Activated naive CD8-positive, alpha-beta T cell treated with anti-CD3 and anti-CD28 coated beads, Interleukin-2, amount 50 U/mL, for 16 hours (primary cell): ENCODE results near the gene RIOK2.
"Not testable (repeated sequence)": the region's sequence is repeated elsewhere in the genome, so short reads cannot be mapped to it uniquely, and the experiment has no call there.

Experiments
- DNase-seq: peaks from one replicate; pipeline ENCODE4 v3.0.0-alpha.2; 2020; ENCODE audit warnings: low read depth, low spot score

Gene RIOK2

DNA sequence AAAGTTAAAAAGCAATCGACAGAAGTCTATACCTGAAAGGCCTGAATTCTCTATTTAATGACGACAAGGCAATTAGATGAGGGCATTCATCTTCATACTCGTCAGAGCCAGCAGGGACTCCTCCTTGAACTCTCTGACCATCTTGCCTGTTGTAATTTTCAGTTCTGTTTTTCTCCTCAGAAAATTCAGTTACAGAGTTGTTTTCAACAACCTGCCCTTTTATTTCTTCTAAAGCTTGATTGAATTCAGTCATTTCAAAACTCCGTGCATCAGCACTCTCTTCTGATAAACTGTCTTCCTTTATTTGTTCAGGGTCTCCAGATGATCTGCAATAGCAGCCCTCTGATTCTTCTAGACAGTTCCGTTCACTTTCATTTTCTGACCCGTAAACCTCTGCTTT is 15.6 kb downstream of the RIOK2 start:
- no peak for DNase-seq

DNA sequence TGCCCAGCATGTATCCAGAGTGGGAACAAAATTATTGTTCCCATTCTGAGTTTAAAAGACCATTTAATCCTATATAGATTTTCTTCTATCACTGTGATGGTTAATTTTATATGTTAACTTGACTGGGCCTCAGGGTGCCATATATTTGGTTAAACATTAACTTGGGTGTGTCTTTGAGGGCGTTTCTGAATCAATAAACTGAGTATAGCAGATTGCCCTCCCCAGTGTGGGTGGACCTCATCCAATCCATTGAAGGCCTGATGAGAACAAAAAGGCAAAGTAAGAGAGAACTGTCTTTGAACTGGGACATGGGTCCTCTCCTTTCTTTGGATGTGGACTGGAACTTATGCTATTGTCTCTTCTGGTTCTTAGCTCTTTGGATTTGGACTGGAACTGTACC is 17.3 kb downstream of the RIOK2 start:
- DNase-seq, result no peak

DNA sequence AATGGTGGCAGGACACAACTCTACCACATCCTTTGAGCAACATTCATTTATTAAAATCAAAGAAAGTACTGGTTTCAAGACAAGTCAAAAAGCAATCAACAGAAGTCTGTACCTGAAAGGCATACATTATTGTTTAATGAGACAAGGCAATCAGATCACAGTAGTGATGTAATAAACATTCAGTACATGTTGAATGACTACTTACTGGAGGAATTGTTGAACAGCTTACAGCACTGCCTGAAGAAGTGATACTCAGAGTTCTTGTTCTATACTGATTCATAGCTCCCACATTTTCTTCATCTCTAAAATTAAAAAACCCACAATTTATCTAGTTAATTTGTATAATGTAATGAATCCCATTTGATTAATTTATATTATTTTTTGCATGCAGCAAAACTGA is 18.2 kb downstream of the RIOK2 start:
- no peak for DNase-seq

DNA sequence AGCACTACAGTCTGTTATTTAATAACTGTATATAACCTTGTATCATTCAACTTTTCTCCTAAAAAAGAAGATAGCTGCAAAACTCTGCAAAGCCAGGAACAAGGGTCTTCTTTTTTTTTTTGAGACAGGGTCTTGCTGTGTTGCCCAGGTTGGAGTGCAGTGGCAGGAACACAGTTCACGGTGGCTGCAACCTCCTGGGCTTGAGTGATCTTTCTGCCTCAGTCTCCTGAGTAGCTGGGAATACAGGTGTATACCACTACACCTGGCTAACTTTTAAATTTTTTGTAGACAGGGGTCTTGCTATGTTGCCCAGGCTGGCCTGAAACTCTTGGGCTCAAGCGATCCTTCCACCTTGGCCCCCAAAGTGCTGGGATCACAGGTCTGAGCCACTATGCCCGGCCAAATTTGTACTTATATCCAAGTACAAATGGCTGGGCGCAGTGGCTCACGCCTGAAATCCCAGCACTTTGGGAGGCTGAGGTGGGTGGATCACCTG is 19.2 kb downstream of the RIOK2 start:
- DNase-seq, result no peak

DNA sequence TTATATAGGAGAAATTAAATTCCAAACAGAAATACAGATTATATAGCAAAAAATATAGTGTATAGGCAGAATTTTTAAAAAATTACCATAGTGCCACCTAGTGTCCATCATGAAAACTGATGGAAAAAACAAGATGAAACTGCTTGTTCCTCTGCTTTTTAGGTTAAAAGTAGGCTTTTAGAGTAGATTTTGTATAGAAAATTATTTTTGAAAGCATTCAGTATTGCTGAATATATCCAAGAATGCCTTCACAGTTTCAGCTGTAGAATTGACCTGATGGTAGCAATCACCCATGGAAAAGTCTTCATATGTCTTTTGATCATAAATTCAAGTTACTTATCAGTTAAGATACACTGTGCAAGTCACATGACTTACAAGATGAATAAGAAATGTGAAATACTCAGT is 19.7 kb downstream of the RIOK2 start:
- no peak for DNase-seq

DNA sequence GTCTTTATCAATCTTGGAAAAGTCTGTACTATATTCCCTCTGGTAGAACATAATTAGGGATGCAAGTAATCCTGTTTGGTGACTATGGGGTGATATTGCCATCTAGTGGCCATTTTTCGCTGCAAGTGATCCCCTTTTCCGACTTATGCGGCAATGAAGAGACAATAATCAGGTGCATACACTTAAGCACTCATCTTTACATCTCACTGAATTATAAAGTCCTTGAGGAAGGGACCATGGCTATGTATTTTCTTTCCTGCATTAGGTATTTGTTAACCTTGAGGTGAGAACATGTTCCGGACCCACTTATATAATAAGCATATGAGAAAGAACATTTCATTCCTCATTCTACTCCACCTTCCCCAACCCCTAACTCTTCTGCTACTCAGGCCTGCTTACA is 21.0 kb downstream of the RIOK2 start:
- DNase-seq, result no peak

DNA sequence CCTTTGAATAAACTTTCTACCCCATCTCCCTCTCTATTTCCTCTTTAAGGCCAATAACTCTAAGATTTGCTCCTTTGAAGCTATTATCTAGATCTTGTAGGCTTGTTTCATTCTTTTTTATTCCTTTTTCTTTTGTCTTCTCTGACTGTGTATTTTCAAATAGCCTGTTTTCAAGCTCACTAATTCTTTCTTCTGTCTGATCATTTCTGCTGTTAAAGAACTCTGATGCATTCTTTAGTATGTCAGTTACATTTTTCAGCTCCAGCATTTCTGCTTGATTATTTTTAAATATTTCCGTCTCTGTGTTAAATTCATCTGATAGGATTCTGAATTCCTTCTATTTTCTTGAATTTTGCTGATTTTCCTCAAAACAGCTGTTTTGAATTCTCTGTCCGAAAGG is 25.4 kb downstream of the RIOK2 start:
- no peak for DNase-seq

DNA sequence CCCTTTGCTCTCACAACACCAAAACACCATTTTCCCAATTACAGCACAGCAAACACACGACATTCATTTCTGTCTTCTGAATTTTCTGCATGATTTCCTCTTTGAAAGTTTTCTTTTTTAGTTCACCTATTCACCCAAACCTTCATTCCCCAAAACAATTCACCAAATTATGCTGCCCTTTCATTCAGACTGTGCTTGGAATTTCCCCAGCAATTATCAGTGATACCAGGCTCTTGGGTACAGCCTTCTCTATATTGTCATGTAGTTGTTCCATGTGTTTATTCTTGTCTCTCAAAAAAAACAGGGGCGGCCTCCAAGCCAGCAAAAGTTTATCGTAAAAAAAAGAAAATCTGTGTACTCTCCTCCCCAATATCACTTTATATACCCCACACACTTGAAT is 31.7 kb downstream of the RIOK2 start:
- DNase-seq, result no peak

DNA sequence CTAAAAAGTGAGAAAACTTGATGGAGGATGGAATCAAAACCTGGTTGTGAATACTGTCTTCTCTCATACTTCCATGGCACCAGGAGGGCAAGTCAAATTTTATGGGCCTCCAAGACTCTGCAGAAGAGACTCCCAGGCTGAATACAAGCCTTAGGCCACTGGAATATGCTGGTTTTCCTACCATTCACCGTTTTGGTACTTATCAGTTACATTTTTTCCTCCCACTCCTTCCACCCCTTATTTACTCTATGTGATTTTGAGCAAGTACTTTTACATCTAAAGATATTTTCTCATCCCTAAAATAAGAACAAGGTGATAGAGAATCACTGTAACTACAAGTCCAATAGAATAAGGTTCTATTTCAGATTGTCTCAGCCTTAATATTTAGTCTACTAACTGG is 32.6 kb downstream of the RIOK2 start:
- no peak for DNase-seq

DNA sequence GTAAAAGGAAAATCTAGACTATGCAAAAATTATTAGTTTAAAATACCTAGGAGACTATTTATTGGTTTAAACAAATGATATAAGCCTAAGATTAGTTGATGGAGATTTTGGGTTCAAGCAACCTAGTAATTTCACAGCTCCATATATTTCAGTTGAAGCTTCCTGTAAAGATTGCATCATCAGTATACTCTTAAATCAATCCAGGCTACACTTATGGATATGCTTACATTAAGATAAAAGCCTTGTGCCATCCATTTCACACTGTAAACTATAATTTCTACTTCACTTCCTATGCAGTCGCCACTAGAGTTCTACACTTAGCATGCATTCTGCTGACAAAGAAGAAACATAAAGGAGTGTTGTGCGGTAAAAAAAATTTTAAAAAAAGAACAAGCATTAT is 33.3 kb downstream of the RIOK2 start:
- DNase-seq, result no peak

DNA sequence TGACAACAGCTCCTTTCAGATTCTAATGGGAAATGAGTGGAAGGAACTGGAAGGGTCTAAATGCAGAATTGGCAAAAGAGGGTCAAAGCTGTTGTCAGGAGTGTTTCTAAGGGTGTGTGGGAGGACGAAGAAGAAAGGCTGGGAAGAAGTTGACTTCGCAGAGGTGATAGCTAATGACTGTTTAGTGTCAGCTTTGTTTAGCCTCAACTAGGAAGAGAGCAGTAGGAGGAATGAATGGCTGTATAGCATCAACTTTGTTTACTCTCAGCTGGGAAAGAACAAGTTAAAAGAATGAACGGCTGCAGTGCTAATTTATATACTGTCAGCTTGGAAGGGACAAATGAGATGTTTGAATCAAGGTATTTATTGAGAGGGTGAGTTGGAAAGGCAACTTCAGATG is 34.8 kb downstream of the RIOK2 start:
- DNase-seq, result no peak

DNA sequence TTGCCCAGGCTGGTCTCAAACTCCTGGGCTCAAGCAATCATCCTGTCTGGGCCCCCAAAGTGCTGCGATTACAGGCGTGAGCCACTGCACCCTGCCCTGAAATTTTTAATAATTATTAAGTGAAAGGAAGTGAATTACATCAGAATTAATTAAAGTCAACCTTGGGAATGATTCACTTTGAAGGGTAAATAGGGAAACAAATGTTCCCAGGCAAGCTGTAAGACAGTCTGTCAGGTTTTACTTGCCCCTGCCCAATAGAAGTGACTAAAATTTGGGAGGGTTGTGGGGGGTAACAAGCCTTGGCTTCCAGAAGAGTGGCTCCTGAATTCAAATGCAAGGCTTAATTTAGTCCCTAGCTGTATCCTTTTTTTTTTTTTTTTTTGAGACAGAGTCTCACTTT is 39.3 kb downstream of the RIOK2 start:
- DNase-seq, result no peak

DNA sequence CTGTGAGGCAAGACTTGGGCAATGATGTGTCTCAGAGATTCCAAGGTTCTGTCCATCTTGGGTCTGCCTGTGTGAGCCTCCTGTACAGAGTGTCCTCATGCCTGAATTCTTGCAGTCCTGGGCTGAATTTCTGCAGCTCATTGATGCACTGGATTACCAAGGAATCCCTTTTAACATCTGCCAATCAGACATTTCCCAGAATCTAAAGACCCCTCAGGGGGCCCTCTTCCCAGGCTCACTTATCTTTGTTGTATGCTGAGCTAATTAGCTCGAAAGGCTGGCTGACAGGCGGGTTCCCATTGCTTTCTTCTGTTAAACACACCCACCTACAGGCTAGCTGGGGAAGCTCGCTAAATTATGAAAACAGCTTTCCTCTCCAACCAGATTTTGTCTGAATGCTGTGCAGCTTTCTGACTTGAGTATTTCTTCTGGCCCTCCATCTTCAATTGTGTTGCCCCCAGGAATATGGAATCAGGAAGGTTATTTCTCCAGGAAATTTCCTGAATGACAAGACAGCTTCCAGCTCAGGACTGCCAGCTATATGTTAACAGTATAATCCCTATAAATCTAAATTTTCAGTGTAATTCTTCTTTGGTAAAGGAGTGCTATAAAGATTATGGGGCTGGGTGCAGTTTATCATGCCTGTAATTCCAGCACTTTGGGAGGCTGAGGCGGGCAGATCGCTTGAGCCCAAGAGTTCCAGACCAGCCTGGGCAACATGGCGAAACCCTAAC is 40.4 kb downstream of the RIOK2 start, which contains the start of gene LIX1:
LIX1 (minus strand) TSS at position 91 of the 734 bp plus-strand sequence; CDS start at position 56, 35 bp downstream.
- DNase-seq, result no peak

DNA sequence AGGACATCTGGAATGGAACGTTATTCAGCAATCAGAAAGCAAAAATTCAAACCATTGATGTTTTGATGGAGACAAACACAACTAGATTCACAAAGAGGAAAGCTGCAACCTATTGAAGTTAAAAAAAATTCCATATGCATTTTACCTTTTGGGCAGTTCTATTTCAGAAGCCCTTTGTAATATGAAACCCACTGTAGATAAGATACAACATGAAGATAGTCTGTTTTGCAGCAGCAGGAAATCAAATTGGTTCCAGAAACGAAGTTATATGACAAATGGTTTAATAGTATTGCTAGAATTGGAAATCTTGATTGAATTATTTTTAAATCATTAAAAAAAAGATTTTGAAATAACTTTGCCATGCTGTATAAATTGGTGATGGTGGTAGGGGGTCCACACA is 41.5 kb downstream of the RIOK2 start:
- DNase-seq, result no peak

DNA sequence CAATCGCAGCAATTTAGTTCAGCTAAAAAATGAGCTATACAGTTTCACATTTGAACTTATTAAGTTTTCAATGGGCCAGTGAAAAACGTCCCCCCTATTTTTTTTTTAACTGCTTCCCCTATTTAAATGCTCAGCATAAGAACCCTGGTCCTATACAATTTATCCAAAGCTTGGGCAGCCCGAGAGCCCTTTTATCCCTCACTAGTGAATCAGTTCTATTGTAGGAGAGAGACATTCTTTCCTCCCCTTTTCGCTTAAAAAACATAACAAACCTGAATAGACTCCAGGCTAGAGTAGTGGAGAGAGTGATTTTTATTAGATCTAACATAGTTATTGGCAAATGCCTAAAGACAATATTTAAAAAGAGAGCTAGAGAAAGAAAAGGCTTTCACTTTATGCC is 42.0 kb downstream of the RIOK2 start:
- DNase-seq, result no peak

DNA sequence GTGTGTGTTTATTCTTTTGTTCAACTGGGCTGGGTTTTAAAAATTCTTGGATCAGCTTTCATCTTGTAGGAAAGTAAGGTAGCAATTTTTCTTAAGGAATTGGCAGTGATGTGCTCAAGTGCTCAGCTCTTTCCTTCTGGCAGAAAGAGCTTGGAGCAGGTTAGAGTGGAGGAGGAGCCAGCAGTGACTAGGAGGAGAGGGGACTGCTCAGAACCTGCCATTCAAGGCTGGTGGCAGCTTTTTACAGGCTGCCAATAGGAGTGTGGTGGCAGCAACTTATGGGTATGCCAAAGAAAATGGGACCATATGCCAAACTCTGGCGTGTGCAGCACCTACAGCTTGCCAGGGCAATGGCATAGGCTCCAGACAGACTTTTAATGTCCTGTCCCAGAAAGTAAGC is 42.8 kb downstream of the RIOK2 start:
- not testable (repeated sequence) for DNase-seq

DNA sequence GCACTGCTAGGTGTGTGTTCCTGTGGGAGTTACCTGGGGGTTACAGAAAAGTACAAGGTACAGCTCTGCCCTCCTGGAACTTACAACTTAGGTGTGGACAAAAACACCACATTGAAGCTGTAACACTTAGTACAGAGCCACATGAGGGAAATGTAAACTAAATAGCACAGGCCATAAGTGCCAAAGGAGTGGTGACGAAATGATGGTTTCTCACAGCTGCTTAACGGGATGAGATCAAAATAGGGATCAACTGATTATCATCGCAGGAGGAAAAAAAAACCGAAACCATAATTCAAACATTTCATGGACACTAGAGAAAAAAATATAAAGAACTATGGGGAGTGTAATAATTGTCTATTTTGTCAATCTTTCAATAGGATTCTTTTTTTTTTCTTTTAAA is 46.6 kb downstream of the RIOK2 start:
- no peak for DNase-seq

DNA sequence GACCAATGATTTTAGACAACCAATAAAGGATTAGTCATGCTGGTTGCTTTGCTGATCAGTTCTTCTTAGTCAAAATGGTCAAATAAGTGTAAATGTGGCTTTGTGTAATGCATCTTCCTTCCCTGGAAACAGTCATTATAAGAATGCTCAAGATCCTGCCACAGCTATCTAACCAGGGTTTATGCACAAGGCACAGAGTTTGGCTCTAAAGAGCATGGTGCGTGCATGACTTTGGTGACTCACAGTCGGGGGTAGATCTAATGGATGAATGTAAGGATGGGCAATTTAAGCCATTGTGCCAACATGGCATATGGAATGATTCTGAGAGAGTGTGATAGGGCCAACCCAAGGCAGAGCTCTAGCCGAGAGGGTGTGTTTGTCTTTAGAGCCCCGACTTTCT is 47.2 kb downstream of the RIOK2 start:
- DNase-seq, result no peak

DNA sequence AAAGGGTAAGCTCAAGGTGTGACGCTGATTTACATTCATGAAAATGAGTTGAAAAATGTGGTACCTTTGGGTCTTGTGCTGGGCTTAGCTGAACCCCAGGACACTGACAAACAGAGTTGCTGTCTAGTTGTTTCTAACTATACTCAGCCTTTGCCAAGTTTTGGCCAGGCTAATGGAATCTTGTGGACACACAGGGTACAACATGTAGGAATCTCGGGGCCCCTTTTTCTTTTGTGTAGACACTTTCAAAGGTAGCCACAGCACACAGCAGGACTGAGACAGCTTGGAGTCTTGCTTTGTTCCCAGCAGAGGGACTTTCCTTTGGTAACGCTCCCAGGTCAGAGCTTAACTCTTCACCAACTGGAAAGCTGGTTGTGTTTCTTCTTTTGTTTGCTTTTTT is 48.4 kb downstream of the RIOK2 start:
- DNase-seq, result no peak

DNA sequence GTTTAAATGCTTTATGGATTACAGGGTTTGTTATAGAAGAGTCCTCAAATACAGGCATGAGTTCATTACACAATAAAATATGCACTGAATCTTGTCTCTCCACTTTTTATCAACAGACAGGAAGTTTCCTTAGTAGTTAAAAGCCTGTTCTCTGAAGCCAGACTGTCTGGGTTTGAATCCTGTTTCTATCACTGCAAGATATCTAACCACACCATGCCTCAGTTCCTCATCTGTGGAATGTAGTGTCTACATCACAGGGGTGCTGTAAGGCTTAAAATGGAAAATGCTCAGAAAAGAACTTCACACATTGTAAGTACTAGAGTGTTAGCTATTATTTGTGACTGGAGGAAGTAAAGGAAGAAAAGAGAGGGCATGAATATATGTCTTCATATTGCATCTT is 49.9 kb downstream of the RIOK2 start:
- no peak for DNase-seq

DNA sequence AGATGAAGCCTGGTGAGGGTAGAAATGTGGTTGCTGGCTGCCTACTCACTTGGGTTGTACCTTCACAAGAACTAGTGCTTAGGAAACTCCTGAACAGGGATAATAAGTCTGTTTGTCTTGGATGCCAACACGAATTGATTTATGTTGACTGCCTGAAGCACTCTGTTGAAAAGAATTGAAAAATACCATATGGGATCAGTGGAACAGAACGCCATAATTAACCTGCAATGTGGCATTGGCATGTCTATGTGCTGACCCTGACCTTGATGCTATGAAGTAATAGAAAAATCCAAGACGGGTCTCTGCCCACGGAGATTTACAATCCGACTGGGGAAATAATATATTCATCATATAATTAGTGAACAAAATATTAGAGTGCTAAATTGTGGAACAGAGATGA is 51.1 kb downstream of the RIOK2 start:
- DNase-seq, result no peak

DNA sequence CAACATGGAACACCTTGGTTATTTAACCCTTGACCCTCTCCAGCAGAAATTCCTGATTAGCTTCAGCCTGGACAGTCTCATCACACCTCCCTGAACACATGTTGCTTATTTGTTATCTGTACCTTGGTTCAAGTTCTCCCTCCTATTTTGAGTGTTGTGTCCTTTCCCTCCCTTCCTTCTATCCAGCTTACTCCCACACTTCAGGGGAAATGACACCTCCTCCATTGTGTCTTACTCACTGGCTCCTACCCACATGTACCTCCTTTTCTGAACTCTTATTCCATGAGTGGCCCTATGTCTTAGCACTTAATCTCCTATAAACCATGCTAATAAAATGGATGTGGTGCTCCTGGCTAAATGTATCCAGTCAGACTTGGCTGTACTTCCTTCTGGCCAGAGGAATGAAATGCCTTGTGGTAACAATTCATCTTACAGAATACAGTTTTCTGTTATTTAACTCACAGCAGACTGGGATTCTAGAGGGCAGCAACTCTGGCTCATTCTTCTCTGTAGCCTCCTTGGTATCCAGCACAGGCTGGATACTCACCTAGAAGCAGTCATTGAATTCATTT is 51.8 kb downstream of the RIOK2 start:
- no peak for DNase-seq

DNA sequence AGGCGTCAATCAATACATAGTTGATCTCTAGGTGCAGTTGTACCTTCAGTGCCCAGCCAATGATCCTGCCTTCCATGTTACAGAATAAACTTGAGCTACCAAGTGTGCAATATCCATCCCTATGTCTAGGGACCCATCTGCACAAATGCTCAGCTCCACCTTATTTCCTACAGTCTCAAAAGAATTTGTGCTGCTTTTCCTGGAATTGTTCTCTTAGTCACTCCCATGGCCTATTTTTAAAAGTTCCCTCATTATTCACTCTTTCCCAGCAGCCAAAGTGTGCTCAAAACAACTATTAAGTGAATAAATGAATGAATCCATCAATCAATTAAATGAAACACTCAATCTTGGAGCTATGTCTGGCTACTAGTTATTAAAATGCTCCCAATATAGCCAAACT is 55.3 kb downstream of the RIOK2 start:
- DNase-seq, result no peak
